Inferior parietal cortex (tissue), 1 donor: ENCODE data around the gene PCSK4.
"Not testable (repeated sequence)": the region's sequence is repeated elsewhere in the genome, so short reads cannot be mapped to it uniquely, and the experiment has no call there.

ENCODE experiments used
- DNase-seq: peaks from one replicate; pipeline ENCODE4 v3.0.0-alpha.2; 2016; ENCODE audit errors: extremely low spot score

Gene PCSK4

GRCh38 chr19:1522061-1522460, 31.9 kb upstream of the PCSK4 start:
- no peak for DNase-seq

- no peak for DNase-seq
Observed at GRCh38 chr19:1521636-1522035, 31.5 kb upstream of the PCSK4 start.

- DNase-seq = no peak
Observed at GRCh38 chr19:1520203-1520780, 30.1 kb upstream of the PCSK4 start.

- DNase-seq = not testable (repeated sequence)
Observed at GRCh38 chr19:1519802-1520201, 29.7 kb upstream of the PCSK4 start.

- DNase-seq = no peak
Observed at GRCh38 chr19:1518471-1518870, 28.3 kb upstream of the PCSK4 start.

- DNase-seq = no peak
Observed at GRCh38 chr19:1516395-1516753, 26.2 kb upstream of the PCSK4 start.

- DNase-seq = no peak
Observed at GRCh38 chr19:1514986-1515721, 25.0 kb upstream of the PCSK4 start.

- DNase-seq = no peak
Observed at GRCh38 chr19:1514295-1514661, 24.1 kb upstream of the PCSK4 start.

- DNase-seq = no peak
Observed at GRCh38 chr19:1513499-1514294, 23.5 kb upstream of the PCSK4 start.

GRCh38 chr19:1512671-1513498, 22.7 kb upstream of the PCSK4 start, which contains the start of gene ADAMTSL5:
Gene ADAMTSL5 (minus strand): TSS chr19:1513019. CDS start chr19:1510943, 2,076 bp downstream.
- no peak for DNase-seq

GRCh38 chr19:1511318-1512317, 21.5 kb upstream of the PCSK4 start:
- DNase-seq = no peak

GRCh38 chr19:1510807-1511206, 20.7 kb upstream of the PCSK4 start:
- no peak for DNase-seq

GRCh38 chr19:1510442-1510806, 20.3 kb upstream of the PCSK4 start:
- no peak for DNase-seq

GRCh38 chr19:1509602-1510441, 19.7 kb upstream of the PCSK4 start:
- DNase-seq = no peak

GRCh38 chr19:1508507-1508856, 18.3 kb upstream of the PCSK4 start:
- DNase-seq = no peak

GRCh38 chr19:1507763-1508506, 17.8 kb upstream of the PCSK4 start:
- peak; percentile 94 for DNase-seq

GRCh38 chr19:1507192-1507660, 17.1 kb upstream of the PCSK4 start:
- no peak for DNase-seq

GRCh38 chr19:1505991-1506881, 16.1 kb upstream of the PCSK4 start:
- no peak for DNase-seq
